Lung (tissue), 12 donors: ENCODE results near the gene CUBN. TPM values are rescaled to one million over a fixed set of nuclear protein-coding genes. Genes with fewer than 3 reads are reported as not detected.
A peak's percentile ranks its signal among the peaks of the same experiment; 100 is the strongest.

Experiments used
- ATAC-seq: fragments of 200-7000 bp; cut with Tn5 transposase; one replicate; pipeline ENCODE4 v1.9.1; 2020; ENCODE audit warnings: moderate number of reproducible peaks; ENCODE audit not compliant: insufficient read depth, low FRiP score
- DNase-seq, 3 donors: peaks; one replicate each; pipeline ENCODE4 v3.0.0-alpha.2; 2013 to 2017
- H3K27ac ChIP-seq, 2 donors: one replicate each; pipeline ENCODE4 v1.5.1; 2013; ENCODE audit warnings: mild to moderate bottlenecking in 2 of 2, moderate library complexity in 2 of 2, control low read depth in 1 of 2, inconsistent platforms in 1 of 2, low read depth in 1 of 2, low read length in 1 of 2
- H3K27me3 ChIP-seq, 3 donors: one replicate each; pipeline ENCODE4 v1.5.1; 2013; ENCODE audit warnings: low read length in 2 of 3; ENCODE audit not compliant: control insufficient read depth in 3 of 3, insufficient read depth in 3 of 3
- H3K36me3 ChIP-seq, 4 donors: one replicate each; pipeline ENCODE4 v1.5.1; 2013; ENCODE audit warnings: low read length in 4 of 4, mild to moderate bottlenecking in 1 of 4, moderate library complexity in 1 of 4; ENCODE audit not compliant: control insufficient read depth in 4 of 4, insufficient read depth in 4 of 4
- H3K4me1 ChIP-seq, 5 donors: one replicate each; pipeline ENCODE4 v1.5.1; 2013; ENCODE audit warnings: low read length in 5 of 5, mild to moderate bottlenecking in 2 of 5, moderate library complexity in 1 of 5; ENCODE audit not compliant: control insufficient read depth in 5 of 5, insufficient read depth in 5 of 5
- H3K4me3 ChIP-seq: one replicate; pipeline ENCODE4 v1.5.1; 2013; ENCODE audit warnings: mild to moderate bottlenecking, control low read depth, moderate library complexity
- H3K9ac ChIP-seq, 2 donors: one replicate each; pipeline ENCODE4 v1.5.1; 2013; ENCODE audit warnings: low read length in 2 of 2, control low read depth in 1 of 2; ENCODE audit not compliant: insufficient read depth in 1 of 2
- H3K9me3 ChIP-seq, 4 donors: one replicate each; pipeline ENCODE4 v1.5.1; 2013; ENCODE audit warnings: low read length in 3 of 4, mild to moderate bottlenecking in 1 of 4, moderate library complexity in 1 of 4; ENCODE audit not compliant: control insufficient read depth in 4 of 4, insufficient read depth in 3 of 4
- WGBS, 2 donors: extraction: QIAGEN DNeasy Blood & Tissue Kit; methylation state at CpG; one replicate each; pipeline ENCODE4 v1.1.7; 2013; 5-methylcytosine and 5-hydroxymethylcytosine counted together
- polyA plus RNA-seq, 2 donors: library from polyadenylated mRNA; stranded (reverse); fragments of 200-250 nt; gene quantifications; one replicate each; pipeline ENCODE4 v1.2.1, GENCODE V29; 2013
- total RNA-seq, 2 donors: library from RNA; depleted of rRNA in 1 of 2; stranded (reverse); fragments of >200 nt in 1 of 2; gene quantifications; one replicate each; pipeline ENCODE4 v1.2.1, GENCODE V29; 2014 to 2021
- TF ChIP-seq, protein P1 (sequence below): IDR thresholded peaks from 2 replicates; pipeline ENCODE4 v1.5.1; 2012; ENCODE audit warnings: mild to moderate bottlenecking; ENCODE audit errors: control extremely low read depth, extremely low read depth
- donor health status: control.
- donor health status: control.
- donor health status: Bipolar disorder and iron deficiency.
- donor health status: healthy.
- donor health status: DM: yes; HTN: yes; CAD: no.

CUBN gene
- total and polyA plus RNA-seq, 4 donors, result 0.33 to 5.1 (median 1.0) TPM

DNA sequence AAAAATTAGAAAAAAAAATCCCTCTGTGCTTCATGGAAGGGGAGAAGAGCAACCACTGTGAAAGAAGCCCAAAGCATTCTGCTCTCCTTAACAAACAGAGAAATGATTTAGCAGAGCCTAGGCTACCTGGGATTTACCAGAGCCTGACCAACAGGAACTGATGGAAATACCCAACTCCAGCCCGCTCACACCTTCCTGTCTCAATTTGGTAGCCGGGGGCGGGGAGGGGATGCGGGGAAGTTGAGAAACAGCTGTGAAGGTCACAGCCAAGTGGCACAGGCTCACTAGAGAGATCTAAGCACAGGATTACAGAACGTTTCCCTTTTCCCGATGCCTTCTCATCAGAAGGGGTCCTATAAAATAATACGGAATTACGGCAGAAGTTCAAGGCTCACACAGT, 330.0 kb downstream of the CUBN start:
- WGBS, 2 donors, result 56 to 78% methylated on average over 8 of the region's 8 CpGs
- Histone ChIP-seq H3K36me3 (no peaks in the 10 kb centered on the region), H3K27ac (peak overlapping the region in 1 of 2 donors; percentile 65), H3K9me3 (no peaks in the 10 kb centered on the region), H3K9ac (no peak overlapping the region), H3K4me3 (no peak overlapping the region), H3K27me3 (no peaks in the 10 kb centered on the region), H3K4me1 (peaks cover 0 to 17% (median 0%) of the 10 kb centered on the region in 5 donors)
- TF ChIP-seq, protein P1, sequence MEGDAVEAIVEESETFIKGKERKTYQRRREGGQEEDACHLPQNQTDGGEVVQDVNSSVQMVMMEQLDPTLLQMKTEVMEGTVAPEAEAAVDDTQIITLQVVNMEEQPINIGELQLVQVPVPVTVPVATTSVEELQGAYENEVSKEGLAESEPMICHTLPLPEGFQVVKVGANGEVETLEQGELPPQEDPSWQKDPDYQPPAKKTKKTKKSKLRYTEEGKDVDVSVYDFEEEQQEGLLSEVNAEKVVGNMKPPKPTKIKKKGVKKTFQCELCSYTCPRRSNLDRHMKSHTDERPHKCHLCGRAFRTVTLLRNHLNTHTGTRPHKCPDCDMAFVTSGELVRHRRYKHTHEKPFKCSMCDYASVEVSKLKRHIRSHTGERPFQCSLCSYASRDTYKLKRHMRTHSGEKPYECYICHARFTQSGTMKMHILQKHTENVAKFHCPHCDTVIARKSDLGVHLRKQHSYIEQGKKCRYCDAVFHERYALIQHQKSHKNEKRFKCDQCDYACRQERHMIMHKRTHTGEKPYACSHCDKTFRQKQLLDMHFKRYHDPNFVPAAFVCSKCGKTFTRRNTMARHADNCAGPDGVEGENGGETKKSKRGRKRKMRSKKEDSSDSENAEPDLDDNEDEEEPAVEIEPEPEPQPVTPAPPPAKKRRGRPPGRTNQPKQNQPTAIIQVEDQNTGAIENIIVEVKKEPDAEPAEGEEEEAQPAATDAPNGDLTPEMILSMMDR, result no peak
- DNase-seq (no peak), ATAC-seq (no peak)

DNA sequence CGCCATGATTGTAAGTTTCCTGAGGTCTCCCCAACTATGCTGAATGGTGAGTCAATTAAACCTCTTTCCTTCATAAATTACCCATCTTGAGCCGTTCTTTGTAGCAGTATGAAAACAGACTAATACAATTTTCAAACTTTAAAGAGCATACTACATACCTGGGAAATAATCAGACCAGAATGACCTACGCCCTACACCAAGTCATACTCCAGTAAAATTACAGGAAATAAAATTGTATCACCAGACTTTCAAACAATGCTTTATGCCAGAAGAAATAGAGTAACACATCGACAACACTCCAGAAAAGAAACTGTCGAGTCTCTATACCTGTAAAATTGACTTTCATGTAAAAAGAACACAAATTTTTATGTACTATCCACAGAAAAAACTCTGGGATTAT, 331.0 kb downstream of the CUBN start:
- peaks cover 0 to 16% (median 0%) of the 10 kb centered on the region in 5 donors for H3K4me1 ChIP-seq
- no peak for DNase-seq
- no peaks in the 10 kb centered on the region for H3K9me3 ChIP-seq
- WGBS, 2 donors, result 95 to 98% methylated on average over 5 of the region's 5 CpGs
- H3K27me3 ChIP-seq, result no peaks in the 10 kb centered on the region
- peaks cover 0 to 3% (median 0%) of the 10 kb centered on the region in 4 donors for H3K36me3 ChIP-seq
- H3K9ac ChIP-seq, result no peak overlapping the region
- TF ChIP-seq, protein P1, result no peak
- no peak for ATAC-seq
- H3K27ac ChIP-seq, result no peak overlapping the region
- no peak overlapping the region for H3K4me3 ChIP-seq

DNA sequence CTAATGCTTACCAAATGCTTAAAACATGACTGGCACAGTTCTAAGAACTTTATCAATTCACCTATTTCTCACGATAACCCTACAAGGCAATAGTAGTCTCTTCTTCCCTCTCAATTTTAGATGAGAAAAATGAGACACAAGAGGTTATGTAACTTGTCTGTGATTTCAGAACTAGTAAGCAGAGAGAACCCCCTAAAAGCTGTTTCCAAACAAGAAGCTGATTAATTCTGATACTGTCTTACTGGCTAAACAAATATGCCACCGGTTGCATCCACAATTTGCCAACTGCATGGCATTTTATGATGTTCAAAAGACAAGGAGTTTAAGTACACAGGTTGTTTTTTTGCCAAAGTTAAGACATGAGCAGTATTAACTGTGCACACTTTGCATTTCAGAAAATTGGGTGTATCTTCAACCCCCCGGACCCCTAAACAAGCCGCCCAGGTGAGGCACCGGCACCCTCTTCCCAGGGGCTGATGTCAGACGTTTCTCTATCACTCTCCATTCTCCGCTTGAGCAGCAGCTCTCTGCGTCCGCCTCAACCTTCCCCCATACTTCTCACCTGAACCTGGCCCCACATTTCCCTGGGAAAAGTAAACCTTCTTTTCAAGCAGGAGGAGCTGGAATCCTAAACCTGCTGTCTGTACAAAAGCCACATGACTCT, 334.1 kb downstream of the CUBN start:
- no peak for ATAC-seq
- H3K4me3 ChIP-seq, result no peak overlapping the region
- H3K4me1 ChIP-seq, result peaks cover 0 to 13% (median 0%) of the 10 kb centered on the region in 5 donors
- DNase-seq, result no peak
- TF ChIP-seq, protein P1, result no peak
- no peaks in the 10 kb centered on the region for H3K9me3 ChIP-seq
- H3K27me3 ChIP-seq, result no peaks in the 10 kb centered on the region
- no peak overlapping the region for H3K9ac ChIP-seq
- H3K27ac ChIP-seq, result no peak overlapping the region
- 93 to 98% methylated on average over 9 of the region's 9 CpGs for WGBS, 2 donors
- H3K36me3 ChIP-seq, result peaks cover 0 to 3% (median 0%) of the 10 kb centered on the region in 4 donors
